GM18498 (cell line): ENCODE data around the gene MAGI2.
"Not testable (repeated sequence)": the region's sequence is repeated elsewhere in the genome, so short reads cannot be mapped to it uniquely, and the experiment has no call there.

Experiments used
- ATAC-seq: cut with Tn5 transposase; IDR thresholded peaks from one replicate; pipeline ENCODE4 v1.9.1; 2021; ENCODE audit warnings: mild to moderate bottlenecking, moderate library complexity; ENCODE audit not compliant: unreplicated experiment

MAGI2 gene

GRCh38 chr7:79452032-79452494, 1.4 kb downstream of the MAGI2 start:
- no peak for ATAC-seq

GRCh38 chr7:79451580-79451979, 1.9 kb downstream of the MAGI2 start:
- no peak for ATAC-seq

GRCh38 chr7:79442766-79443165, 10.7 kb downstream of the MAGI2 start:
- not testable (repeated sequence) for ATAC-seq

- ATAC-seq, result no peak
Observed at GRCh38 chr7:79436378-79436777, 17.1 kb downstream of the MAGI2 start.

- ATAC-seq, result no peak
Observed at GRCh38 chr7:79434867-79435266, 18.6 kb downstream of the MAGI2 start.

GRCh38 chr7:79434098-79434497, 19.4 kb downstream of the MAGI2 start:
- no peak for ATAC-seq

GRCh38 chr7:79430391-79430790, 23.1 kb downstream of the MAGI2 start:
- ATAC-seq, result no peak

- ATAC-seq, result no peak
Observed at GRCh38 chr7:79425665-79426064, 27.8 kb downstream of the MAGI2 start.

GRCh38 chr7:79421751-79422150, 31.7 kb downstream of the MAGI2 start:
- no peak for ATAC-seq

- ATAC-seq, result no peak
Observed at GRCh38 chr7:79420464-79420863, 33.0 kb downstream of the MAGI2 start.

- no peak for ATAC-seq
Observed at GRCh38 chr7:79414910-79415309, 38.6 kb downstream of the MAGI2 start.

- no peak for ATAC-seq
Observed at GRCh38 chr7:79412915-79413314, 40.6 kb downstream of the MAGI2 start.

GRCh38 chr7:79412438-79412837, 41.0 kb downstream of the MAGI2 start:
- no peak for ATAC-seq

- ATAC-seq, result no peak
Observed at GRCh38 chr7:79410345-79410744, 43.1 kb downstream of the MAGI2 start.

GRCh38 chr7:79407351-79407750, 46.1 kb downstream of the MAGI2 start:
- ATAC-seq, result no peak

GRCh38 chr7:79406371-79406770, 47.1 kb downstream of the MAGI2 start:
- ATAC-seq, result no peak

- ATAC-seq, result no peak
Observed at GRCh38 chr7:79405368-79405767, 48.1 kb downstream of the MAGI2 start.

- ATAC-seq, result no peak
Observed at GRCh38 chr7:79403879-79404278, 49.6 kb downstream of the MAGI2 start.

GRCh38 chr7:79403451-79403850, 50.0 kb downstream of the MAGI2 start:
- ATAC-seq, result no peak

- ATAC-seq, result no peak
Observed at GRCh38 chr7:79401254-79401653, 52.2 kb downstream of the MAGI2 start.

- ATAC-seq, result no peak
Observed at GRCh38 chr7:79400222-79400621, 53.2 kb downstream of the MAGI2 start.

GRCh38 chr7:79398138-79398749, 55.2 kb downstream of the MAGI2 start:
- ATAC-seq, result no peak

- ATAC-seq, result no peak
Observed at GRCh38 chr7:79386688-79387422, 66.6 kb downstream of the MAGI2 start.
